GM23338 (cell line): Measurements from ENCODE around the gene RASA3.

Experiments used
- EZH2 ChIP-seq: fragments of 200-600 bp; sonication (generic); IDR thresholded peaks from one replicate; pipeline ENCODE4 v1.8.0; 2017; ENCODE audit warnings: antibody characterized with exemption, mild to moderate bottlenecking, low read depth; ENCODE audit not compliant: unreplicated experiment
- EZH2phosphoT487 ChIP-seq: fragments of 200-600 bp; sonication (generic); IDR thresholded peaks from one replicate; pipeline ENCODE4 v1.8.1; 2018; ENCODE audit warnings: antibody characterized with exemption; ENCODE audit not compliant: unreplicated experiment
- JUNB ChIP-seq: IDR thresholded peaks from one replicate; pipeline ENCODE4 v1.6.1; 2016; ENCODE audit warnings: antibody characterized with exemption; ENCODE audit not compliant: unreplicated experiment
- POLR2AphosphoS5 ChIP-seq: IDR thresholded peaks from 2 replicates; pipeline ENCODE4 v1.6.1; 2016; ENCODE audit warnings: antibody characterized with exemption, low read depth
- STAT1 ChIP-seq: IDR thresholded peaks from one replicate; pipeline ENCODE4 v1.6.1; 2016; ENCODE audit warnings: antibody characterized with exemption; ENCODE audit not compliant: unreplicated experiment
- TF ChIP-seq, protein P1 (sequence below), 2 experiments: fragments of 200-600 bp in 1 of 2; sonication (generic) in 1 of 2; conservative IDR thresholded peaks; 2 replicates each; pipeline versions ENCODE4 v1.5.1 to v1.6.1; 2016 to 2017; ENCODE audit warnings: antibody characterized with exemption in 2 of 2, low read depth in 2 of 2, mild to moderate bottlenecking in 2 of 2, moderate library complexity in 1 of 2
- TF ChIP-seq, protein P2 (sequence below): IDR thresholded peaks from one replicate; pipeline ENCODE4 v1.6.1; 2018; ENCODE audit warnings: antibody characterized with exemption; ENCODE audit not compliant: unreplicated experiment

DNA sequence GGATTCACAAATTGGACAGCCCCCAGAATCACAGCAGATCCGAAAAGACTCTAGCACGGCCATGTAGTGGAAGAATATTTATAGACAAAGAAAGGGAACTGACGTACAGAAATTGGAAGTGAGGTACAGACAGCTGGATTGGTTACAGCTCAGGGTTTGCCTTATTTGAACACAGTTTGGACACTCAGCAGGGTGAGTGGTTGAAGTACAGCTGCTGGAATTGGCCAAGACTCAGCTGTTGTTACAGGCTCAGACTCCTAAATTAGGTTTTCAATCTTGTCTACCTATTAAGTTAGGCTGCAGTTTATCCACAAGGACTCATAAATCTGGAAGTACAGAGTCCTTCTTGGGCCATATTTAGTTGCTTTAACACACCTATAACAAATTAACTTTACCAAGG is 40.8 kb upstream of the RASA3 start:
- no peak for TF ChIP-seq JUNB
- TF ChIP-seq, protein P1, sequence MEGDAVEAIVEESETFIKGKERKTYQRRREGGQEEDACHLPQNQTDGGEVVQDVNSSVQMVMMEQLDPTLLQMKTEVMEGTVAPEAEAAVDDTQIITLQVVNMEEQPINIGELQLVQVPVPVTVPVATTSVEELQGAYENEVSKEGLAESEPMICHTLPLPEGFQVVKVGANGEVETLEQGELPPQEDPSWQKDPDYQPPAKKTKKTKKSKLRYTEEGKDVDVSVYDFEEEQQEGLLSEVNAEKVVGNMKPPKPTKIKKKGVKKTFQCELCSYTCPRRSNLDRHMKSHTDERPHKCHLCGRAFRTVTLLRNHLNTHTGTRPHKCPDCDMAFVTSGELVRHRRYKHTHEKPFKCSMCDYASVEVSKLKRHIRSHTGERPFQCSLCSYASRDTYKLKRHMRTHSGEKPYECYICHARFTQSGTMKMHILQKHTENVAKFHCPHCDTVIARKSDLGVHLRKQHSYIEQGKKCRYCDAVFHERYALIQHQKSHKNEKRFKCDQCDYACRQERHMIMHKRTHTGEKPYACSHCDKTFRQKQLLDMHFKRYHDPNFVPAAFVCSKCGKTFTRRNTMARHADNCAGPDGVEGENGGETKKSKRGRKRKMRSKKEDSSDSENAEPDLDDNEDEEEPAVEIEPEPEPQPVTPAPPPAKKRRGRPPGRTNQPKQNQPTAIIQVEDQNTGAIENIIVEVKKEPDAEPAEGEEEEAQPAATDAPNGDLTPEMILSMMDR (conservative IDR thresholded peaks at IDR 0.05; ENCODE audit: low read depth in 2 of 2): no peak
- TF ChIP-seq EZH2phosphoT487: no peak
- TF ChIP-seq STAT1: no peak
- TF ChIP-seq, protein P2, sequence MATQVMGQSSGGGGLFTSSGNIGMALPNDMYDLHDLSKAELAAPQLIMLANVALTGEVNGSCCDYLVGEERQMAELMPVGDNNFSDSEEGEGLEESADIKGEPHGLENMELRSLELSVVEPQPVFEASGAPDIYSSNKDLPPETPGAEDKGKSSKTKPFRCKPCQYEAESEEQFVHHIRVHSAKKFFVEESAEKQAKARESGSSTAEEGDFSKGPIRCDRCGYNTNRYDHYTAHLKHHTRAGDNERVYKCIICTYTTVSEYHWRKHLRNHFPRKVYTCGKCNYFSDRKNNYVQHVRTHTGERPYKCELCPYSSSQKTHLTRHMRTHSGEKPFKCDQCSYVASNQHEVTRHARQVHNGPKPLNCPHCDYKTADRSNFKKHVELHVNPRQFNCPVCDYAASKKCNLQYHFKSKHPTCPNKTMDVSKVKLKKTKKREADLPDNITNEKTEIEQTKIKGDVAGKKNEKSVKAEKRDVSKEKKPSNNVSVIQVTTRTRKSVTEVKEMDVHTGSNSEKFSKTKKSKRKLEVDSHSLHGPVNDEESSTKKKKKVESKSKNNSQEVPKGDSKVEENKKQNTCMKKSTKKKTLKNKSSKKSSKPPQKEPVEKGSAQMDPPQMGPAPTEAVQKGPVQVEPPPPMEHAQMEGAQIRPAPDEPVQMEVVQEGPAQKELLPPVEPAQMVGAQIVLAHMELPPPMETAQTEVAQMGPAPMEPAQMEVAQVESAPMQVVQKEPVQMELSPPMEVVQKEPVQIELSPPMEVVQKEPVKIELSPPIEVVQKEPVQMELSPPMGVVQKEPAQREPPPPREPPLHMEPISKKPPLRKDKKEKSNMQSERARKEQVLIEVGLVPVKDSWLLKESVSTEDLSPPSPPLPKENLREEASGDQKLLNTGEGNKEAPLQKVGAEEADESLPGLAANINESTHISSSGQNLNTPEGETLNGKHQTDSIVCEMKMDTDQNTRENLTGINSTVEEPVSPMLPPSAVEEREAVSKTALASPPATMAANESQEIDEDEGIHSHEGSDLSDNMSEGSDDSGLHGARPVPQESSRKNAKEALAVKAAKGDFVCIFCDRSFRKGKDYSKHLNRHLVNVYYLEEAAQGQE: no peak
- no peak for TF ChIP-seq POLR2AphosphoS5
- no peak for TF ChIP-seq EZH2
